Breast epithelium (tissue), 3 donors: ENCODE measurements around the gene MS4A5.

ENCODE experiments used
- CTCF ChIP-seq, 3 donors: fragments of 450-650 bp; IDR thresholded peaks; one replicate each; pipeline ENCODE4 v1.5.1; 2016 to 2017; ENCODE audit warnings: antibody characterized with exemption in 3 of 3, mild to moderate bottlenecking in 3 of 3, moderate library complexity in 3 of 3
- POLR2A ChIP-seq: fragments of 450-650 bp; IDR thresholded peaks from one replicate; pipeline ENCODE4 v1.6.1; 2016; ENCODE audit warnings: antibody characterized with exemption, mild to moderate bottlenecking, moderate library complexity

DNA sequence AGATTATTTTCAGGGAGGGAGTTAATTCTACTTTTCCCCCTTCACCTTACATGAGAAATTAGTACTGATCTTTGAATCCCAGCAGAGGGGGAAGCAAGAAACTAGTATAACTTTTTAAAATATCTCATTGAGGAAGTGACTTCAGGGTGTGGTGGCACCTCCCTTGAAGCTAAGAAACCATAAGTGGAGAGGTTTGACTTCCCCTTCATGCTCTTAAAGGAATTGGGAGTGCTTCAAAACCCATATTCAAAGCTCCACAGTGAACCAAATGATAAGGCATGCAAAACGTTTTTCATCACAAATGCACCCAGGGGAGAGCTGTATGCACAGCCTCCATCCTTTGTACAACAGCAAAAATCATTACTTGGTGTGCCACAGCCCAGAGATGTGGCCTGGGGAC is 32.6 kb upstream of the MS4A5 start:
- no peak for TF ChIP-seq POLR2A
- no peak for TF ChIP-seq CTCF (IDR thresholded peaks at IDR 0.05)
